ENCODE data around the gene DNTTIP2. TPM values are rescaled to one million over a fixed set of nuclear protein-coding genes. Genes with fewer than 3 reads are reported as not detected.

Gene DNTTIP2
- polyA plus RNA-seq, 1 donor from 2014 or later = 43.8 TPM

- H3K27ac ChIP-seq (ENCODE audit: low read length) = peak overlapping the region; percentile 91
- TF ChIP-seq POLR2AphosphoS5 (IDR thresholded peaks at IDR 0.05) (no peak), REST (IDR thresholded peaks at IDR 0.05; ENCODE audit: borderline replicate concordance) (no peak), SMC3 (conservative IDR thresholded peaks at IDR 0.05; ENCODE audit: poor library complexity) (no peak), TAF1 (IDR thresholded peaks at IDR 0.05; ENCODE audit: low read depth) (peak; percentile 16), MXI1 (conservative IDR thresholded peaks at IDR 0.05; ENCODE audit: poor library complexity, severe bottlenecking) (no peak), EP300 (conservative IDR thresholded peaks at IDR 0.05; ENCODE audit: poor library complexity, severe bottlenecking) (no peak)
- TF ChIP-seq, protein P1, sequence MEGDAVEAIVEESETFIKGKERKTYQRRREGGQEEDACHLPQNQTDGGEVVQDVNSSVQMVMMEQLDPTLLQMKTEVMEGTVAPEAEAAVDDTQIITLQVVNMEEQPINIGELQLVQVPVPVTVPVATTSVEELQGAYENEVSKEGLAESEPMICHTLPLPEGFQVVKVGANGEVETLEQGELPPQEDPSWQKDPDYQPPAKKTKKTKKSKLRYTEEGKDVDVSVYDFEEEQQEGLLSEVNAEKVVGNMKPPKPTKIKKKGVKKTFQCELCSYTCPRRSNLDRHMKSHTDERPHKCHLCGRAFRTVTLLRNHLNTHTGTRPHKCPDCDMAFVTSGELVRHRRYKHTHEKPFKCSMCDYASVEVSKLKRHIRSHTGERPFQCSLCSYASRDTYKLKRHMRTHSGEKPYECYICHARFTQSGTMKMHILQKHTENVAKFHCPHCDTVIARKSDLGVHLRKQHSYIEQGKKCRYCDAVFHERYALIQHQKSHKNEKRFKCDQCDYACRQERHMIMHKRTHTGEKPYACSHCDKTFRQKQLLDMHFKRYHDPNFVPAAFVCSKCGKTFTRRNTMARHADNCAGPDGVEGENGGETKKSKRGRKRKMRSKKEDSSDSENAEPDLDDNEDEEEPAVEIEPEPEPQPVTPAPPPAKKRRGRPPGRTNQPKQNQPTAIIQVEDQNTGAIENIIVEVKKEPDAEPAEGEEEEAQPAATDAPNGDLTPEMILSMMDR (IDR thresholded peaks at IDR 0.05; ENCODE audit: poor library complexity, severe bottlenecking) = no peak
These were observed 33.3 kb downstream of the DNTTIP2 start for GRCh38 chr1:93845538-93846205.

GRCh38 chr1:93844262-93845045 lies 34.6 kb downstream of the DNTTIP2 start:
- H3K4me3 ChIP-seq (ENCODE audit: low read length) = peak overlapping the region; percentile 18

More at GRCh38 chr1:93845538-93846205, 33.3 kb downstream of the DNTTIP2 start:
- no peaks in the 10 kb centered on the region for H3K9me3 ChIP-seq (ENCODE audit: low read length)
- H4K20me1 ChIP-seq (ENCODE audit: insufficient read depth) = no peaks in the 10 kb centered on the region
- peak overlapping the region; percentile 94 for H3K4me2 ChIP-seq (ENCODE audit: low read length)
- H3K36me3 ChIP-seq (ENCODE audit: insufficient read depth, low read length) = peaks cover 6% of the 10 kb centered on the region
- no peaks in the 10 kb centered on the region for H3K27me3 ChIP-seq (ENCODE audit: insufficient read depth, low read depth, low read length)
- peak overlapping the region; percentile 89 for H3K9ac ChIP-seq (ENCODE audit: low read length)
- H3K4me3 ChIP-seq (ENCODE audit: low read length) = peak overlapping the region; percentile 93
- peak overlapping the region; percentile 69 for H2AFZ ChIP-seq (ENCODE audit: low read depth, low read length)
- no peaks in the 10 kb centered on the region for H3K79me2 ChIP-seq (replicated peaks; ENCODE audit: insufficient read depth, low read length)
- H3K9me2 ChIP-seq (ENCODE audit: insufficient read depth, low read length) = no peaks in the 10 kb centered on the region
- peaks cover 18% of the 10 kb centered on the region for H3F3A ChIP-seq (ENCODE audit: insufficient read depth, low read length, poor library complexity, severe bottlenecking)

More at GRCh38 chr1:93844262-93845045, 34.6 kb downstream of the DNTTIP2 start:
- Histone ChIP-seq H3K79me2 (replicated peaks; ENCODE audit: insufficient read depth, low read length) (no peaks in the 10 kb centered on the region), H2AFZ (ENCODE audit: low read depth, low read length) (no peak overlapping the region), H3K9me3 (ENCODE audit: low read length) (no peaks in the 10 kb centered on the region), H3K27me3 (ENCODE audit: insufficient read depth, low read depth, low read length) (no peaks in the 10 kb centered on the region), H4K20me1 (ENCODE audit: insufficient read depth) (no peaks in the 10 kb centered on the region), H3K9ac (ENCODE audit: low read length) (no peak overlapping the region), H3K4me2 (ENCODE audit: low read length) (no peak overlapping the region), H3F3A (ENCODE audit: insufficient read depth, low read length, poor library complexity, severe bottlenecking) (peaks cover 18% of the 10 kb centered on the region), H3K36me3 (ENCODE audit: insufficient read depth, low read length) (peaks cover 6% of the 10 kb centered on the region), H3K27ac (ENCODE audit: low read length) (peak overlapping the region; percentile 91), H3K9me2 (ENCODE audit: insufficient read depth, low read length) (no peaks in the 10 kb centered on the region)
- TF ChIP-seq TAF1 (IDR thresholded peaks at IDR 0.05; ENCODE audit: low read depth) (no peak), MXI1 (conservative IDR thresholded peaks at IDR 0.05; ENCODE audit: poor library complexity, severe bottlenecking) (no peak), EP300 (conservative IDR thresholded peaks at IDR 0.05; ENCODE audit: poor library complexity, severe bottlenecking) (no peak), POLR2AphosphoS5 (IDR thresholded peaks at IDR 0.05) (no peak), SMC3 (conservative IDR thresholded peaks at IDR 0.05; ENCODE audit: poor library complexity) (peak; percentile 89), RAD21 (conservative IDR thresholded peaks at IDR 0.05) (peak; percentile 85), EZH2 (IDR thresholded peaks at IDR 0.05; ENCODE audit: borderline replicate concordance, insufficient read depth, low read length, poor library complexity, severe bottlenecking) (no peak)
- TF ChIP-seq, protein P1 (IDR thresholded peaks at IDR 0.05; ENCODE audit: poor library complexity, severe bottlenecking) = peak; percentile 87

Data from neural cell (in vitro differentiated cells).